Stimulated activated CD4-positive, alpha-beta T cell treated with anti-CD3 and anti-CD28 coated beads, Interleukin-1b, Interleukin-23, amount 100 ng/mL, for 1 hour (primary cell): ENCODE data around the gene HELZ2.
A peak's percentile ranks its signal among the peaks of the same experiment; 100 is the strongest.

Source experiments
- DNase-seq, 2 donors: peaks; one replicate each; pipeline ENCODE4 v3.0.0-alpha.2; 2020; ENCODE audit warnings: low read depth in 2 of 2

The HELZ2 gene

GRCh38 chr20:63597651-63598478, 23.8 kb upstream of the HELZ2 start:
- DNase-seq = no peak

GRCh38 chr20:63596423-63596822, 22.4 kb upstream of the HELZ2 start:
- DNase-seq = no peak

GRCh38 chr20:63595416-63596127, 21.5 kb upstream of the HELZ2 start:
- DNase-seq = no peak

DNA sequence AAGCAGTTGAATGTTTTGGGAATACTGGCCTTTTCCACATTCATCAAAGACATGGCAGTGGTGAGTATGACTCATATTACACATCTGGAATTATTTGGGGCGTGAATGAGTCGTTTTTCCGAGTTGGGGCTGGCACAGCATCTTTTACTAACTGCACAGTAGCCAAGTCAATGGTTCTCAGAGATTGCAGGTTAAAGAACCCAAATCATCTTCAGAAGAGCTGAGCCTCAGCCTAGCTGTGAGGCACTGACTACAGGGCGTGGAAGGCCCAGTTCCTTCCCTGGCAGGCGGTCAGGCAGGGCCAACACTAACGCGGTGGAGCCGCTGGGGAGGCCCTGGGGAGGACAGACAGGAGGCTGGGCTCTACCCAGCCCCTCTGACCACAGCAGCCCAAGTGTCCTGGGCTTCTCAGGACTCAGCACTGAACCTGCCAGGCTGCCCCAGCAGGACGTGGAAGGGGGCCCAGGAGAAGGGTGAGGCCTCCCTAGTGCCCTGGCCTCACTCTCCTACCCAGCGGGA, 20.1 kb upstream of the HELZ2 start:
- no peak for DNase-seq

DNA sequence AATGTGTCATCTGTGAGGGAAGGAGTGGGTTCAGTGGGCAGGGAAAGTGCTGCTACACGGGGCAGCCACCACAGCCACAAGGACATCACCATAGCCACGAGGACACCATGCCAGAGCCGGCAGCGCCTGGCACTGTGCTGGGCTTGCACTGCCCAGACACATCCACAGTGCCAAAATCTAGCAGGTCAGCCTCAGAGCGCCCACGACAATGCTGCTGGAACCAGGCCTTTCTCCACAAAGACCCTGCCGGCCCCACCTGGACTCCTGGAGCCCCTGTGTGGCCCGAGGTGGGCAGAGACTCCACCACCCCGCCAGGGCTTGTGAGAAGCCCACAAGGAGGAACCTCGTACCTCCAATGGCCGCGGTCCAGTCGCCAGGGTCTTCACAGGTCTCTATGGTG, 18.6 kb upstream of the HELZ2 start:
- no peak for DNase-seq

- no peak for DNase-seq
These were observed 17.8 kb upstream of the HELZ2 start for GRCh38 chr20:63591786-63592355.

DNA sequence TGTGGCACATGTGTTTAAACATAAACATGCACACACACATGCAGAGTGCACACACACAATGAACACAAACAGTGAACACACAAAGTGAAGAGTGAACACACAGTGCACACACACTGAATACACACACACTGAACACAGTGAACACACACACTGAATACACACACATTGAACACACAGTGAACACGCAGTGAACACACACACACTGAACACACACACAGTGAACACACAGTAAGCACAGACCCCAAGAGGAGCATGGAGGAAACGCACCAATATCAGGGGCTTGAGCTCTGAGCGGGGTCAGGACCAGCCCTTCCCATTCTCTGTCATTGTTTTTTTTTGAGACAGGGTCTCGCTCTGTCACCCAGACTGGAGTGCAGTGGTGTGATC, 17.1 kb upstream of the HELZ2 start:
- DNase-seq = no peak

GRCh38 chr20:63590218-63591146, 16.4 kb upstream of the HELZ2 start:
- no peak for DNase-seq

DNA sequence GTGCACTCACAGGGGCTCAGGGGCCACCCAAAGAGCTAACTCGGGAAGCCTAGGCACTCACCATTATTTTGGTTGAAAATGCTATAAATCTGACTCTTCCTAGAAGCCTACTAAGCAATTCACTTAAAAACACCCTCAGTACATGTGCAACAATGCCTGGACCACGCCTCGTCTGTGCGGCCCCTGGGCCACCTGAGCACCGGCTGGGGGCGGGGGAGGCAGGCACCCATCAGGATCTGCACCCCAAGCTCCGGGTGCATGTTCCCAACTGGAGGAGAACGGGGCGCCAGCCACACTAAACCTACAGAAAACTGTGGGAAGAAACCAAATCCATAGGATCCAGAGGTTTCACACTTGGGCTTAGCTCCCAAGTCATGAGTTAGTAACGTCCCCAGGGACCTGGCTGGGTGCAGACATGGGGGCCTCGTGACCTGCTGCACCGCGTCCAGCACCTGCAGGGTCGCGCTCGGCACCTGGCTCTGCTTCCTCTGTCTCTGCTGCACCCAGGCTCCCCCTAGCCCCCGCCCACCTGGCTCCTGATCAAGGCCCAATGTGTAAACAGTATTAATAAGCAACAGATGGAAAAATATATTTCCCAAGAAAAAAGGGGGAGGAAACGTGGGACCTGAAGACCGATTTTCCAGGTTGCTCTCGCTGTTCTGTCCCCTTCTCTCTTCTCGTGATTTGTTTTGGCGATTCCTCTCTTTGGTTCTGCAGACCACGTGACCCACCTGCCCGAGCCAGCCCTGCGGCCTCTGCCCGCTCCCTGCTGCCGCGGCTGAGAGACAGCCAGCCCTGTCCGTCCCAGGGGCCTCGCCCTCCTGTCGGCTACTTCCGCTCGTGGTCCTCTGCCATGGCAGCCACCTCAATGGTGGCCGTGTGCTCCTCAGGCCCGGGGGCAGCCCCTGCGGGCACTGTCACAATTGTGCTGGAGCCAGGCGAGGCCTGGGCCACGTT, 15.5 kb upstream of the HELZ2 start:
- no peak for DNase-seq

DNA sequence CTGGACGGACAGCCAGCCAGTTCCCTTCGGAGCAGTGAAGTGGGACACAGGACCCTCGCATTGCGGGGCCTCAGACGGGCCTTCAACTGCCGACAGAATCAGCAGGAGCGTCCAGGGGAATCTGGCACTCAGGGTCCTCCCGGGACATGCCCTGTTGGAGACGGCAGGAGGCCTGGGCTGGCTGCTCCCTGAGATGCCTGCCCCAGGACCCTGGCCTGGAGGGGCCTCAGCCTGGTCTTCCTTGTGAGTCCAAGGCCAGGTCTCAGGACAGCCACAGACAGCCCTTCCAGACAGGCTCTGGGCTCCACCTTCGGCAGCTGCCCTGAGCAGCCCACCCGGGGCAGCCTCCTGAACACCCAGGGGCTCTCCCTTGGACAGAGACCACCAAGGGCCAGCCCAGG, 14.6 kb upstream of the HELZ2 start:
- no peak for DNase-seq

DNA sequence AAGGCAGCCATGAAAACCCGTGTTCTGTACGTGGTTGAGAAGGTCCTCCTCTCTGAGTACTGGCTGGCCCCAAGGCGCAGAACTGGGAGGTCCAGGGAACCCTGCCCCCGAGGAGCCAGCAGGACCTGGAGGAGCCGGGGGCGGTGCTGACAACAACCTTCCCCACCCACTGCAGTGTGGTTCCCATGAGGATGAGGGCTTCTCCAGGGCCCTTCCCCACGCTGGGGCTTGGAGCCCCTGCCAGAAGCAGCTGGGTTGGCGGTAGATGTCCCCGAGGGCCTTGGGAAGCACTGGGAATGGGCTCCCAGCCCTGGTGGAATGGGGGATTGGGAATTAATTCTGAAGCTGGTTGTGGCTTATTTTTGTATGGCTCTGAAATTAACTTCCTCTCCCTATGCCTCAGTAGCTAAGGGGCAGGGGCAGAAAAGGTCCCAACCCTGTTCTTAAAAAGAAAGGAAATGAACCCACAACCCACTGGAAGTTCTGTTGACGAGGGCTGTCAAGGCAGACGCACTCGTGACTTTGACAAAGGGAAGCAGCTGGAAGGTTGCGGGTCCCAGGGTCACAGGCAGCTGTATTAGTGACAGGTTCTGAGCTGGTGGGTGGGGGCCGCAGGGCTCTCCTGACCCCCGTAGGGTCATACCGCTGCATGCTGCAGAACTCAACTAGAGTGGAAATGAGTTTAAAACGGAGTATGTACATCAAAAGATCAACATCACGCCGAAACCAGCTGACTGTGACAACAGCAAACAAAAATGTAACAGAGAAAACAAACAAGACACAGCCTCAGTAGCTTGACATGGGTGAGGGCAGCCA, 13.9 kb upstream of the HELZ2 start:
- DNase-seq = no peak

- DNase-seq = no peak
These were observed 13.2 kb upstream of the HELZ2 start for GRCh38 chr20:63587256-63587655.

- DNase-seq = no peak
These were observed 12.8 kb upstream of the HELZ2 start for GRCh38 chr20:63586797-63587196.

- DNase-seq = no peak
These were observed 11.9 kb upstream of the HELZ2 start for GRCh38 chr20:63585616-63586565.

- no peak for DNase-seq
These were observed 8.5 kb upstream of the HELZ2 start for GRCh38 chr20:63582382-63583063.

DNA sequence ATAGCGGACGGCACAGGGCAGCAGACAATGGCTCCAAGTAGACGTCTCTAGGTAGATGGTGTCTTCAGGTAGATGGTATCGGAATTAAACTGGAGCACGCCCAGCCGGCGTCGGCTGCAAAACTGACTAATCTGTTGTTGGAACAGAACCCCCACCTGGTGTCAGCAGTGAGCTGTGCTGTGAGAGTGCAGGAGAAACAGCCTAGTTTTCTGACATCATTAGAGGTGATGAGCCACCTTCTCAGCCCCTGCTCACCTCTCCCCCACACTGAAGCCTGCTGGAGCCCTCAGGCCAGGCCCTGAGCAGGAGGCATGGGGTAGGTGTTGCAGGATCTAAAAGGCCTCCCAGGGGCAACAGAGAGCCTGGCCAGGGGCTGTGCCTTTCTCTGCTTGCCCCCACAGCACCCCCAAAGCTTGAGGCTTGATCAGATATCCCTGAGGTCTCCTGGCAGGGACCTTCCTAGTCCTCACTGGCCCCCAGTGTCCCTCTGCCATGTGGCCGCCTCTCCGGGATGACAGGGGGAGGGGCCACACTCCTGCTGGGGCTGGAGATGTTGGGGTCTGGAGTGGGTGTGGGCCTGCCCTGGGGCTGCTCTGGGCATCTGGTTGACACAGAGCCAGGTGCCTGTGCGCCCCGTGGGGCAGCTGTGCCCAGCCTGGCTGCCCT, 6.9 kb upstream of the HELZ2 start:
- DNase-seq = peak; percentile 49 to 50

GRCh38 chr20:63579017-63579694, 5.1 kb upstream of the HELZ2 start:
- no peak for DNase-seq
